HEK293T (cell line): ENCODE data around the gene SH3BP2.

Source experiments
- CTCF ChIA-PET: fragments of 350-600 bp; formaldehyde crosslinking; extraction: SDS; loops from one replicate; lab custom pipeline; 2021; ENCODE audit warnings: antibody characterized with exemption, inconsistent platforms; lab: Yijun Ruan, JAX
- POLR2A ChIA-PET: fragments of 350-600 bp; formaldehyde crosslinking; extraction: SDS; loops from one replicate; lab custom pipeline; 2020; ENCODE audit warnings: antibody characterized with exemption, inconsistent platforms; lab: Yijun Ruan, JAX
- DNase-seq: peaks from one replicate; pipeline ENCODE4 v3.0.0; 2012; ENCODE audit warnings: mixed read lengths; ENCODE audit errors: extremely low spot score
- ARNT ChIP-seq: fragments of 450-650 bp; IDR thresholded peaks from 2 replicates; pipeline ENCODE4 v1.6.1; 2017; ENCODE audit warnings: mild to moderate bottlenecking
- BHLHE40 ChIP-seq: fragments of 450-650 bp; IDR thresholded peaks from 2 replicates; pipeline ENCODE4 v1.6.1; 2016; ENCODE audit warnings: mild to moderate bottlenecking, moderate library complexity, borderline replicate concordance
- CTBP1 ChIP-seq: fragments of 450-650 bp; IDR thresholded peaks from 2 replicates; pipeline ENCODE4 v1.6.1; 2016; ENCODE audit warnings: borderline replicate concordance
- ELF4 ChIP-seq: fragments of 450-650 bp; IDR thresholded peaks from 2 replicates; pipeline ENCODE4 v1.6.1; 2017; ENCODE audit warnings: antibody characterized with exemption
- FOXA1 ChIP-seq: fragments of 450-650 bp; IDR thresholded peaks from 2 replicates; pipeline ENCODE4 v1.6.1; 2016; ENCODE audit warnings: mild to moderate bottlenecking
- FOXK2 ChIP-seq: fragments of 450-650 bp; IDR thresholded peaks from 2 replicates; pipeline ENCODE4 v1.6.1; 2016; ENCODE audit warnings: mild to moderate bottlenecking
- FOXM1 ChIP-seq: fragments of 450-650 bp; IDR thresholded peaks from 2 replicates; pipeline ENCODE4 v1.6.1; 2017; ENCODE audit warnings: mild to moderate bottlenecking, borderline replicate concordance
- HDGF ChIP-seq: fragments of 450-650 bp; IDR thresholded peaks from 2 replicates; pipeline ENCODE4 v1.6.1; 2017; ENCODE audit warnings: antibody characterized with exemption, borderline replicate concordance
- L3MBTL2 ChIP-seq: fragments of 450-650 bp; conservative IDR thresholded peaks from 2 replicates; pipeline ENCODE4 v1.6.1; 2016; ENCODE audit warnings: mild to moderate bottlenecking
- LEF1 ChIP-seq: fragments of 450-650 bp; IDR thresholded peaks from 2 replicates; pipeline ENCODE4 v1.6.1; 2017; ENCODE audit warnings: mild to moderate bottlenecking, borderline replicate concordance
- NFRKB ChIP-seq: fragments of 450-650 bp; IDR thresholded peaks from 2 replicates; pipeline ENCODE4 v1.6.1; 2016; ENCODE audit warnings: mild to moderate bottlenecking, moderate library complexity
- PKNOX1 ChIP-seq: fragments of 450-650 bp; IDR thresholded peaks from 2 replicates; pipeline ENCODE4 v1.6.1; 2016
- SP1 ChIP-seq: fragments of 450-650 bp; IDR thresholded peaks from 2 replicates; pipeline ENCODE4 v1.6.1; 2017
- SUZ12 ChIP-seq: fragments of 450-650 bp; IDR thresholded peaks from 2 replicates; pipeline ENCODE4 v1.6.1; 2016; ENCODE audit warnings: mild to moderate bottlenecking
- TARDBP ChIP-seq: fragments of 450-650 bp; IDR thresholded peaks from 2 replicates; pipeline ENCODE4 v1.6.1; 2016
- ZNF384 ChIP-seq: fragments of 450-650 bp; IDR thresholded peaks from 2 replicates; pipeline ENCODE4 v1.6.1; 2016

SH3BP2 gene

GRCh38 chr4:2847302-2847871 is 54.5 kb downstream of the SH3BP2 start:
- ChIA-PET POLR2A (interaction anchor here (1.2 kb wide), 1 partner anchor 10 kb away, joined by 4 read pairs; no protein-coding TSS in a partner anchor), CTCF (interaction anchor here (1.3 kb wide), 1 partner anchor 15 kb away, joined by 4 read pairs; no protein-coding TSS in a partner anchor)
- DNase-seq = no peak
- TF ChIP-seq PKNOX1 (peak; percentile 76), ZNF384 (no peak)

- TF ChIP-seq LEF1 (no peak), ELF4 (no peak)
- ChIA-PET CTCF (interaction anchor here (0.6 to 1.3 kb wide), 2 partner anchors 14 to 208 kb away, joined by 3 to 4 read pairs; no protein-coding TSS in a partner anchor), POLR2A (interaction anchor here (1.2 kb wide), 1 partner anchor 9 kb away, joined by 4 read pairs; no protein-coding TSS in a partner anchor)
- DNase-seq = no peak
These were observed 55.6 kb downstream of the SH3BP2 start for GRCh38 chr4:2848449-2848848.

- TF ChIP-seq HDGF (no peak), PKNOX1 (no peak), ZNF384 (no peak), FOXK2 (no peak), FOXA1 (no peak), CTBP1 (no peak), NFRKB (no peak), L3MBTL2 (no peak), TARDBP (no peak), FOXM1 (no peak), SP1 (no peak), ELF4 (no peak), LEF1 (no peak), BHLHE40 (no peak), SUZ12 (no peak), ARNT (no peak)
- DNase-seq = no peak
- ChIA-PET CTCF (interaction anchor here (0.6 kb wide), 1 partner anchor 39 kb away, joined by 3 read pairs; no protein-coding TSS in a partner anchor), POLR2A (interaction anchor here (0.6 to 1.7 kb wide), 2 partner anchors 11 to 42 kb away, joined by 4 to 6 read pairs; no protein-coding TSS in a partner anchor)
These were observed 56.6 kb downstream of the SH3BP2 start for GRCh38 chr4:2849267-2850152.

GRCh38 chr4:2850966-2851798 is 58.3 kb downstream of the SH3BP2 start:
- TF ChIP-seq FOXA1 (no peak), NFRKB (no peak), L3MBTL2 (no peak), SUZ12 (no peak)
- ChIA-PET CTCF (interaction anchor here (1.1 kb wide), 1 partner anchor 10 kb away, joined by 7 read pairs; no protein-coding TSS in a partner anchor), POLR2A (interaction anchor here (1.7 kb wide), 1 partner anchor 9 kb away, joined by 6 read pairs; no protein-coding TSS in a partner anchor)
- no peak for DNase-seq

- no peak for DNase-seq
- TF ChIP-seq SUZ12 = no peak
- no peak for TF ChIP-seq TARDBP
- ChIA-PET CTCF (no interaction called here), POLR2A (no interaction called here)
These were observed 59.6 kb downstream of the SH3BP2 start for GRCh38 chr4:2852481-2852921.

GRCh38 chr4:2855584-2855983 is 62.7 kb downstream of the SH3BP2 start:
- ChIA-PET POLR2A (no interaction called here), CTCF (no interaction called here)
- no peak for TF ChIP-seq ARNT
- TF ChIP-seq CTBP1 = no peak
- no peak for TF ChIP-seq FOXK2
- TF ChIP-seq ELF4 = no peak
- TF ChIP-seq ZNF384 = peak; percentile 69
- no peak for TF ChIP-seq HDGF
- TF ChIP-seq FOXA1 = no peak
- DNase-seq = no peak

- POLR2A ChIA-PET = no interaction called here
- CTCF ChIA-PET = no interaction called here
- TF ChIP-seq FOXK2 = no peak
- no peak for TF ChIP-seq HDGF
- no peak for TF ChIP-seq L3MBTL2
- no peak for TF ChIP-seq NFRKB
- no peak for TF ChIP-seq PKNOX1
- TF ChIP-seq FOXA1 = no peak
- TF ChIP-seq ELF4 = no peak
- TF ChIP-seq LEF1 = no peak
- TF ChIP-seq BHLHE40 = no peak
- TF ChIP-seq FOXM1 = no peak
- no peak for TF ChIP-seq TARDBP
- no peak for DNase-seq
These were observed 63.4 kb downstream of the SH3BP2 start for GRCh38 chr4:2856266-2856665.
